Measurements from ENCODE around the gene POLR2J.

GRCh38 chr7:102472126-102473041, 6.3 kb downstream of the POLR2J start:
- no peak for TF ChIP-seq CTCF (conservative IDR thresholded peaks at IDR 0.05)
- no peak for TF ChIP-seq EZH2 (IDR thresholded peaks at IDR 0.05; ENCODE audit: low read depth)
